HEK293 (cell line): ENCODE data around the gene GPR162.

ENCODE experiments used
- CTCF ChIA-PET: fragments of 350-600 bp; formaldehyde crosslinking; extraction: SDS; loops from one replicate; lab custom pipeline; 2021; ENCODE audit warnings: antibody characterized with exemption; lab: Yijun Ruan, JAX
- POLR2A ChIA-PET: fragments of 300-600 bp; formaldehyde crosslinking; extraction: SDS; loops from one replicate; lab custom pipeline; 2020; ENCODE audit warnings: antibody characterized with exemption, inconsistent platforms; lab: Yijun Ruan, JAX
- H3K27ac ChIP-seq: fragments of 200-500 bp; sonication (Bioruptor generic); 2 replicates; pipeline ENCODE4 v1.5.1; 2014; ENCODE audit warnings: low read depth, low read length, control low read depth, inconsistent platforms; ENCODE audit errors: extremely low read depth
- H3K36me3 ChIP-seq, 2 experiments: fragments of 200-500 bp in 1 of 2; sonication (Bioruptor generic) in 1 of 2; 1 replicate in 1 of 2; 2 replicates in 1 of 2; pipeline ENCODE4 v1.5.1; 2014 to 2017; ENCODE audit warnings: inconsistent platforms in 2 of 2, low read length in 2 of 2; ENCODE audit not compliant: control insufficient read depth in 2 of 2, insufficient read depth in 1 of 2
- H3K4me1 ChIP-seq: fragments of 200-500 bp; sonication (Bioruptor generic); 2 replicates; pipeline ENCODE4 v1.5.1; 2014; ENCODE audit warnings: mild to moderate bottlenecking, low read length, inconsistent platforms; ENCODE audit not compliant: control insufficient read depth, insufficient read depth
- H3K4me3 ChIP-seq: 2 replicates; pipeline ENCODE4 v1.5.1; 2011; ENCODE audit warnings: low read depth, mild to moderate bottlenecking, control low read depth, low read length, moderate library complexity
- H3K9me3 ChIP-seq: fragments of 200-500 bp; sonication (Bioruptor generic); 2 replicates; pipeline ENCODE4 v1.5.1; 2014; ENCODE audit warnings: low read depth, low read length, inconsistent platforms; ENCODE audit not compliant: control insufficient read depth, insufficient read depth
- EGR2 ChIP-seq: fragments of 450-650 bp; formaldehyde crosslinking; IDR thresholded peaks from 2 replicates; pipeline ENCODE4 v1.5.1; 2016; ENCODE audit warnings: low read depth, missing biosample characterization, missing genetic modification characterization
- GLIS1 ChIP-seq: fragments of 450-650 bp; formaldehyde crosslinking; IDR thresholded peaks from 2 replicates; pipeline ENCODE4 v1.5.1; 2016; ENCODE audit warnings: missing biosample characterization, missing genetic modification characterization
- HIC1 ChIP-seq: fragments of 450-650 bp; formaldehyde crosslinking; IDR thresholded peaks from 2 replicates; pipeline ENCODE4 v1.5.1; 2016; ENCODE audit warnings: missing biosample characterization, missing genetic modification characterization
- KLF9 ChIP-seq: fragments of 450-650 bp; formaldehyde crosslinking; IDR thresholded peaks from 2 replicates; pipeline ENCODE4 v1.5.1; 2016; ENCODE audit warnings: missing biosample characterization, missing genetic modification characterization, low read depth
- MEIS1 ChIP-seq: sonication (generic); formaldehyde crosslinking; IDR thresholded peaks from 2 replicates; pipeline ENCODE4 v1.8.1; 2022; ENCODE audit warnings: missing genetic modification reagents, mild to moderate bottlenecking, borderline replicate concordance
- REPIN1 ChIP-seq: fragments of 450-650 bp; formaldehyde crosslinking; IDR thresholded peaks from 2 replicates; pipeline ENCODE4 v1.5.1; 2017; ENCODE audit warnings: missing biosample characterization, missing genetic modification characterization, low read depth
- SALL2 ChIP-seq: fragments of 450-650 bp; formaldehyde crosslinking; IDR thresholded peaks from 2 replicates; pipeline ENCODE4 v1.5.0; 2017; ENCODE audit warnings: missing biosample characterization, mild to moderate bottlenecking, missing genetic modification characterization, borderline replicate concordance
- SP7 ChIP-seq: fragments of 450-650 bp; formaldehyde crosslinking; IDR thresholded peaks from 2 replicates; pipeline ENCODE4 v1.5.1; 2016; ENCODE audit warnings: missing biosample characterization, missing genetic modification characterization
- WT1 ChIP-seq: fragments of 450-650 bp; formaldehyde crosslinking; IDR thresholded peaks from 2 replicates; pipeline ENCODE4 v1.5.1; 2016; ENCODE audit warnings: missing biosample characterization, missing genetic modification characterization
- YY1 ChIP-seq: fragments of 450-650 bp; formaldehyde crosslinking; IDR thresholded peaks from 2 replicates; pipeline ENCODE4 v1.5.1; 2018; ENCODE audit warnings: missing biosample characterization, missing genetic modification characterization
- ZBTB17 ChIP-seq: fragments of 450-650 bp; formaldehyde crosslinking; IDR thresholded peaks from 2 replicates; pipeline ENCODE4 v1.5.1; 2016; ENCODE audit warnings: missing biosample characterization, missing genetic modification characterization
- ZBTB20 ChIP-seq: fragments of 450-650 bp; formaldehyde crosslinking; IDR thresholded peaks from 2 replicates; pipeline ENCODE4 v1.5.1; 2016; ENCODE audit warnings: missing biosample characterization, missing genetic modification characterization
- ZBTB7A ChIP-seq: fragments of 450-650 bp; formaldehyde crosslinking; IDR thresholded peaks from 2 replicates; pipeline ENCODE4 v1.5.1; 2016; ENCODE audit warnings: low read depth, missing biosample characterization, missing genetic modification characterization
- ZNF24 ChIP-seq: fragments of 450-650 bp; formaldehyde crosslinking; IDR thresholded peaks from 2 replicates; pipeline ENCODE4 v1.5.1; 2016; ENCODE audit warnings: missing biosample characterization, missing genetic modification characterization
- ZNF521 ChIP-seq: fragments of 450-650 bp; formaldehyde crosslinking; IDR thresholded peaks from 2 replicates; pipeline ENCODE4 v1.5.1; 2017; ENCODE audit warnings: missing biosample characterization, mild to moderate bottlenecking, missing genetic modification characterization
- ZNF544 ChIP-seq: fragments of 450-650 bp; formaldehyde crosslinking; IDR thresholded peaks from 2 replicates; pipeline ENCODE4 v1.5.0; 2017; ENCODE audit warnings: missing biosample characterization, missing genetic modification characterization
- ZNF548 ChIP-seq: fragments of 450-650 bp; formaldehyde crosslinking; IDR thresholded peaks from 2 replicates; pipeline ENCODE4 v1.5.1; 2016; ENCODE audit warnings: missing biosample characterization, missing genetic modification characterization
- ZNF600 ChIP-seq: fragments of 450-650 bp; formaldehyde crosslinking; IDR thresholded peaks from 2 replicates; pipeline ENCODE4 v1.5.1; 2016; ENCODE audit warnings: missing biosample characterization, missing genetic modification characterization
- ZNF623 ChIP-seq: fragments of 450-650 bp; formaldehyde crosslinking; IDR thresholded peaks from 2 replicates; pipeline ENCODE4 v1.5.1; 2016; ENCODE audit warnings: missing biosample characterization, missing genetic modification characterization
- ZNF776 ChIP-seq: fragments of 450-650 bp; formaldehyde crosslinking; IDR thresholded peaks from 2 replicates; pipeline ENCODE4 v1.5.0; 2017; ENCODE audit warnings: missing biosample characterization, missing genetic modification characterization, borderline replicate concordance
- ZXDB ChIP-seq: fragments of 450-650 bp; formaldehyde crosslinking; IDR thresholded peaks from 2 replicates; pipeline ENCODE4 v1.5.1; 2016; ENCODE audit warnings: missing biosample characterization, missing genetic modification characterization
- TF ChIP-seq, protein P1 (sequence below): fragments of 450-650 bp; formaldehyde crosslinking; IDR thresholded peaks from 2 replicates; pipeline ENCODE4 v1.5.1; 2016; ENCODE audit warnings: missing biosample characterization, missing genetic modification characterization
- TF ChIP-seq, protein P2 (sequence below): fragments of 450-650 bp; formaldehyde crosslinking; IDR thresholded peaks from 2 replicates; pipeline ENCODE4 v1.5.1; 2017; ENCODE audit warnings: missing biosample characterization, missing genetic modification characterization
- TF ChIP-seq, protein P3 (sequence below): fragments of 450-650 bp; formaldehyde crosslinking; conservative IDR thresholded peaks from 2 replicates; pipeline ENCODE4 v1.5.1; 2016; ENCODE audit warnings: low read depth, missing biosample characterization, missing genetic modification characterization
- TF ChIP-seq, protein P4 (sequence below): fragments of 450-650 bp; formaldehyde crosslinking; IDR thresholded peaks from 2 replicates; pipeline ENCODE4 v1.5.1; 2016; ENCODE audit warnings: missing biosample characterization, missing genetic modification characterization

GPR162 gene

DNA sequence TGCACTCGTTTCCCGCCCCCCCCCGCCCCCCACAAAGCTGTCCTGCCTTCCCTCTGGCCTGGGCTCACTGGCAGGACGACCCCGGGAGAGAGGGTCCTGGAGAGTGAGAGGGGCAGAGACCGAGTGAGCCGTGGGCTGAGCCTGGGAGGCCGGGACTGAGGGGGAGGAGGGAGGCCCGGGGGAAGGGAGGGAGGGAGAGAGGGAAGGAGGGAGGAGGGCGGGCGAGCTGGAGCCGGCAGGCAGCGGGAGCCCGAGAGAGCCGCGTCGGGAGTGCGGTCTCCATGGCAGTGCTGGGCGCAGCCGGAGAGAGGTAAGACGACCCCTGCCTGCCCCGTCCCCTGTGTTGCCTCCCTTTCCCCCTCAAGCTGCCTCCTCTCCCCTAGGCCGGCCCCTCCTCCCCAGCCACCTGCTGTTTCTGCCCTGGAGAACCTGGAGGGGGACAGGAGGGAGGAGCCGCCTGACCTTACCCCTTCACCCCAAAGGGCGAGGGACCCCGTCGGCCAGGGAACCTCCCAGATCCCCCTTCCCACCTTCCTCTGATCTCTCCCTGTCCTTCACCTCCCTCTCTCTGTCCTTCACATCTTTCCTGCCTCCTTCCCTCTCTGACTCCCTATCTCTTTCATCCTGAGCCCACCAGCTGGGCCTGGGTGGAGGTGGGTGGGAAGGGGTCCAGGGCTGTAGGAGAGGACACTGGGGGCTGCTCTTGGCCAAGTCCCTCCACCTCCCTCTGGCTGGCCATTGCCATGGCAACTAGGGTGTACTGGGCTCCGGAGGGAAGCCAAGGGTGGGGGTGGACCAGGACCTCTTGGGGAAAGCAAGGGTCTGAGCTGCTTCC is at the start of gene GPR162 (continued):
- TF ChIP-seq, protein P1, sequence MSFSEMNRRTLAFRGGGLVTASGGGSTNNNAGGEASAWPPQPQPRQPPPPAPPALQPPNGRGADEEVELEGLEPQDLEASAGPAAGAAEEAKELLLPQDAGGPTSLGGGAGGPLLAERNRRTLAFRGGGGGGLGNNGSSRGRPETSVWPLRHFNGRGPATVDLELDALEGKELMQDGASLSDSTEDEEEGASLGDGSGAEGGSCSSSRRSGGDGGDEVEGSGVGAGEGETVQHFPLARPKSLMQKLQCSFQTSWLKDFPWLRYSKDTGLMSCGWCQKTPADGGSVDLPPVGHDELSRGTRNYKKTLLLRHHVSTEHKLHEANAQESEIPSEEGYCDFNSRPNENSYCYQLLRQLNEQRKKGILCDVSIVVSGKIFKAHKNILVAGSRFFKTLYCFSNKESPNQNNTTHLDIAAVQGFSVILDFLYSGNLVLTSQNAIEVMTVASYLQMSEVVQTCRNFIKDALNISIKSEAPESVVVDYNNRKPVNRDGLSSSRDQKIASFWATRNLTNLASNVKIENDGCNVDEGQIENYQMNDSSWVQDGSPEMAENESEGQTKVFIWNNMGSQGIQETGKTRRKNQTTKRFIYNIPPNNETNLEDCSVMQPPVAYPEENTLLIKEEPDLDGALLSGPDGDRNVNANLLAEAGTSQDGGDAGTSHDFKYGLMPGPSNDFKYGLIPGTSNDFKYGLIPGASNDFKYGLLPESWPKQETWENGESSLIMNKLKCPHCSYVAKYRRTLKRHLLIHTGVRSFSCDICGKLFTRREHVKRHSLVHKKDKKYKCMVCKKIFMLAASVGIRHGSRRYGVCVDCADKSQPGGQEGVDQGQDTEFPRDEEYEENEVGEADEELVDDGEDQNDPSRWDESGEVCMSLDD (tag by site-specific recombination) = peak; percentile 72
- no peak for TF ChIP-seq YY1 (tag by site-specific recombination)
- TF ChIP-seq HIC1 = peak; percentile 12; the same call in 1 of the 2 replicates
- TF ChIP-seq ZBTB17 (tag by site-specific recombination) = 0 out of 2 replicates have a peak, but pooled peaks have one; percentile 24
- TF ChIP-seq REPIN1 (tag by site-specific recombination) = no peak
- TF ChIP-seq EGR2 (tag by site-specific recombination) = peak; percentile 67
- 0 out of 2 replicates have a peak, but pooled peaks have one; percentile 13 for TF ChIP-seq ZXDB
- 0 out of 2 replicates have a peak, but pooled peaks have one; percentile 8 for TF ChIP-seq KLF9 (tag by site-specific recombination)
- TF ChIP-seq, protein P2, sequence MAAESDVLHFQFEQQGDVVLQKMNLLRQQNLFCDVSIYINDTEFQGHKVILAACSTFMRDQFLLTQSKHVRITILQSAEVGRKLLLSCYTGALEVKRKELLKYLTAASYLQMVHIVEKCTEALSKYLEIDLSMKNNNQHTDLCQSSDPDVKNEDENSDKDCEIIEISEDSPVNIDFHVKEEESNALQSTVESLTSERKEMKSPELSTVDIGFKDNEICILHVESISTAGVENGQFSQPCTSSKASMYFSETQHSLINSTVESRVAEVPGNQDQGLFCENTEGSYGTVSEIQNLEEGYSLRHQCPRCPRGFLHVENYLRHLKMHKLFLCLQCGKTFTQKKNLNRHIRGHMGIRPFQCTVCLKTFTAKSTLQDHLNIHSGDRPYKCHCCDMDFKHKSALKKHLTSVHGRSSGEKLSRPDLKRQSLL (tag by site-specific recombination) = peak; percentile 84
- TF ChIP-seq ZNF24 (tag by site-specific recombination) = 0 out of 2 replicates have a peak, but pooled peaks have one; percentile 32
- no peak for TF ChIP-seq ZNF544 (tag by site-specific recombination)
- 0 out of 2 replicates have a peak, but pooled peaks have one; percentile 24 for TF ChIP-seq ZBTB7A (tag by site-specific recombination)
- TF ChIP-seq WT1 (tag by site-specific recombination) = peak; percentile 90
- TF ChIP-seq, protein P3, sequence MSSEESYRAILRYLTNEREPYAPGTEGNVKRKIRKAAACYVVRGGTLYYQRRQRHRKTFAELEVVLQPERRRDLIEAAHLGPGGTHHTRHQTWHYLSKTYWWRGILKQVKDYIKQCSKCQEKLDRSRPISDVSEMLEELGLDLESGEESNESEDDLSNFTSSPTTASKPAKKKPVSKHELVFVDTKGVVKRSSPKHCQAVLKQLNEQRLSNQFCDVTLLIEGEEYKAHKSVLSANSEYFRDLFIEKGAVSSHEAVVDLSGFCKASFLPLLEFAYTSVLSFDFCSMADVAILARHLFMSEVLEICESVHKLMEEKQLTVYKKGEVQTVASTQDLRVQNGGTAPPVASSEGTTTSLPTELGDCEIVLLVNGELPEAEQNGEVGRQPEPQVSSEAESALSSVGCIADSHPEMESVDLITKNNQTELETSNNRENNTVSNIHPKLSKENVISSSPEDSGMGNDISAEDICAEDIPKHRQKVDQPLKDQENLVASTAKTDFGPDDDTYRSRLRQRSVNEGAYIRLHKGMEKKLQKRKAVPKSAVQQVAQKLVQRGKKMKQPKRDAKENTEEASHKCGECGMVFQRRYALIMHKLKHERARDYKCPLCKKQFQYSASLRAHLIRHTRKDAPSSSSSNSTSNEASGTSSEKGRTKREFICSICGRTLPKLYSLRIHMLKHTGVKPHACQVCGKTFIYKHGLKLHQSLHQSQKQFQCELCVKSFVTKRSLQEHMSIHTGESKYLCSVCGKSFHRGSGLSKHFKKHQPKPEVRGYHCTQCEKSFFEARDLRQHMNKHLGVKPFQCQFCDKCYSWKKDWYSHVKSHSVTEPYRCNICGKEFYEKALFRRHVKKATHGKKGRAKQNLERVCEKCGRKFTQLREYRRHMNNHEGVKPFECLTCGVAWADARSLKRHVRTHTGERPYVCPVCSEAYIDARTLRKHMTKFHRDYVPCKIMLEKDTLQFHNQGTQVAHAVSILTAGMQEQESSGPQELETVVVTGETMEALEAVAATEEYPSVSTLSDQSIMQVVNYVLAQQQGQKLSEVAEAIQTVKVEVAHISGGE (tag by site-specific recombination) = no peak
- TF ChIP-seq ZBTB20 (tag by site-specific recombination) = peak; percentile 44; the same call in 1 of the 2 replicates

GRCh38 chr12:6772331-6772695 is 49.3 kb upstream of the GPR162 start, which contains the start of gene LAG3:
Gene LAG3 (plus strand): TSS chr12:6772520. CDS start chr12:6772853, 333 bp downstream.
- no peak within 1 kb of the TSS for H3K27ac ChIP-seq
- no peaks in the 10 kb centered on the region for H3K9me3 ChIP-seq
- peaks cover 11 to 26% of the 10 kb centered on the region in 2 experiments; a peak in 2 of 3 replicates for H3K36me3 ChIP-seq
- H3K4me1 ChIP-seq = peaks cover 13% of the 10 kb centered on the region
- CTCF ChIA-PET = interaction anchor here (0.7 to 7.8 kb wide), 5 partner anchors 18 to 109 kb away, joined by 3 to 140 read pairs (median 4); partner anchors contain the start of gene MLF2
- H3K4me3 ChIP-seq = no peak within 1 kb of the TSS
- POLR2A ChIA-PET = interaction anchor here (1.9 to 4.7 kb wide), 2 partner anchors 19 to 80 kb away, joined by 6 to 42 read pairs; partner anchors contain the start of genes CDCA3, MLF2 and USP5
- TF ChIP-seq ZNF521 (tag by site-specific recombination) (no peak), YY1 (tag by site-specific recombination) (no peak), SALL2 (tag by site-specific recombination) (no peak), GLIS1 (tag by site-specific recombination) (peak; percentile 20; the same call in 1 of the 2 replicates), MEIS1 (no peak), SP7 (no peak), ZNF548 (tag by site-specific recombination) (no peak), ZNF776 (tag by site-specific recombination) (no peak), ZNF600 (tag by site-specific recombination) (peak; percentile 24; the same call in 1 of the 2 replicates), ZNF623 (tag by site-specific recombination) (no peak)
- TF ChIP-seq, protein P4, sequence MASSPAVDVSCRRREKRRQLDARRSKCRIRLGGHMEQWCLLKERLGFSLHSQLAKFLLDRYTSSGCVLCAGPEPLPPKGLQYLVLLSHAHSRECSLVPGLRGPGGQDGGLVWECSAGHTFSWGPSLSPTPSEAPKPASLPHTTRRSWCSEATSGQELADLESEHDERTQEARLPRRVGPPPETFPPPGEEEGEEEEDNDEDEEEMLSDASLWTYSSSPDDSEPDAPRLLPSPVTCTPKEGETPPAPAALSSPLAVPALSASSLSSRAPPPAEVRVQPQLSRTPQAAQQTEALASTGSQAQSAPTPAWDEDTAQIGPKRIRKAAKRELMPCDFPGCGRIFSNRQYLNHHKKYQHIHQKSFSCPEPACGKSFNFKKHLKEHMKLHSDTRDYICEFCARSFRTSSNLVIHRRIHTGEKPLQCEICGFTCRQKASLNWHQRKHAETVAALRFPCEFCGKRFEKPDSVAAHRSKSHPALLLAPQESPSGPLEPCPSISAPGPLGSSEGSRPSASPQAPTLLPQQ (tag by site-specific recombination) = no peak
